ENCODE measurements around the gene MBNL2.
A peak's percentile ranks its signal among the peaks of the same experiment; 100 is the strongest.

Gene MBNL2

GRCh38 chr13:97371486-97372109 is 149.5 kb downstream of the MBNL2 start:
- no peak for DNase-seq

- DNase-seq: peak in 9 of 56 donors; percentile 7 to 39 (median 28)
Measured at GRCh38 chr13:97372936-97373335, 150.8 kb downstream of the MBNL2 start.

GRCh38 chr13:97373787-97374186 is 151.7 kb downstream of the MBNL2 start:
- no peak for DNase-seq

- no peak for DNase-seq
Measured at GRCh38 chr13:97376981-97377380, 154.8 kb downstream of the MBNL2 start.

GRCh38 chr13:97379386-97379785 is 157.3 kb downstream of the MBNL2 start:
- DNase-seq: no peak

- no peak for DNase-seq
Measured at GRCh38 chr13:97380696-97381095, 158.6 kb downstream of the MBNL2 start.

- DNase-seq: no peak
Measured at GRCh38 chr13:97381189-97381588, 159.1 kb downstream of the MBNL2 start.

- no peak for DNase-seq
Measured at GRCh38 chr13:97382276-97382675, 160.1 kb downstream of the MBNL2 start.

- no peak for DNase-seq
Measured at GRCh38 chr13:97384371-97384770, 162.2 kb downstream of the MBNL2 start.

GRCh38 chr13:97385146-97385545 is 163.0 kb downstream of the MBNL2 start:
- no peak for DNase-seq

GRCh38 chr13:97385854-97386253 is 163.7 kb downstream of the MBNL2 start:
- DNase-seq: no peak

- peak in 16 of 56 donors; percentile 8 to 58 (median 19) for DNase-seq
Measured at GRCh38 chr13:97386801-97387484, 164.8 kb downstream of the MBNL2 start.

GRCh38 chr13:97387485-97387839 is 165.3 kb downstream of the MBNL2 start:
- peak in 1 of 56 donors; percentile 35 for DNase-seq

- DNase-seq: peak in 1 of 56 donors; percentile 16
Measured at GRCh38 chr13:97387890-97388289, 165.8 kb downstream of the MBNL2 start.

GRCh38 chr13:97388373-97388772 is 166.2 kb downstream of the MBNL2 start:
- DNase-seq: peak in 2 of 56 donors; percentile 11 to 17

GRCh38 chr13:97390941-97391600 is 168.9 kb downstream of the MBNL2 start:
- no peak for DNase-seq

GRCh38 chr13:97392020-97392419 is 169.9 kb downstream of the MBNL2 start:
- DNase-seq: no peak

- DNase-seq: no peak
Measured at GRCh38 chr13:97394542-97394941, 172.4 kb downstream of the MBNL2 start.

- no peak for DNase-seq
Measured at GRCh38 chr13:97395447-97396136, 173.5 kb downstream of the MBNL2 start.

GRCh38 chr13:97397267-97397666 is 175.1 kb downstream of the MBNL2 start:
- DNase-seq: no peak

GRCh38 chr13:97401421-97401820 is 179.3 kb downstream of the MBNL2 start:
- DNase-seq: no peak
